Naive B cell (primary cell): Measurements from ENCODE around the gene AHI1. TPM values are rescaled to one million over a fixed set of nuclear protein-coding genes. Genes with fewer than 3 reads are reported as not detected.

ENCODE experiments used
- ATAC-seq, 2 donors: fragments of 150-1000 bp; cut with Tn5 transposase; 2 replicates each; pipeline ENCODE4 v1.10.0; 2021; ENCODE audit warnings: low read depth in 2 of 2, mild to moderate bottlenecking in 2 of 2, moderate library complexity in 2 of 2
- DNase-seq: peaks from one replicate; pipeline ENCODE4 v3.0.0; 2022
- H3K27ac Mint-ChIP-seq, 6 donors: one replicate each; pipeline ENCODE4 v1.8.0; 2020 to 2022; ENCODE audit warnings: mild to moderate bottlenecking in 6 of 6, mixed read lengths in 6 of 6, moderate library complexity in 5 of 6, inconsistent platforms in 2 of 6
- H3K27me3 Mint-ChIP-seq, 3 donors: one replicate each; pipeline ENCODE4 v1.8.0; 2021 to 2022; ENCODE audit warnings: mixed read lengths in 3 of 3, mild to moderate bottlenecking in 1 of 3
- H3K36me3 Mint-ChIP-seq, 2 donors: one replicate each; pipeline ENCODE4 v1.8.0; 2020 to 2022; ENCODE audit warnings: mixed read lengths in 2 of 2, inconsistent platforms in 1 of 2, mild to moderate bottlenecking in 1 of 2
- H3K4me1 Mint-ChIP-seq, 3 donors: one replicate each; pipeline ENCODE4 v1.8.0; 2020 to 2022; ENCODE audit warnings: mixed read lengths in 3 of 3, inconsistent platforms in 1 of 3, mild to moderate bottlenecking in 1 of 3, moderate library complexity in 1 of 3
- H3K4me3 Mint-ChIP-seq, 8 donors: one replicate each; pipeline ENCODE4 v1.8.0; 2020 to 2022; ENCODE audit warnings: mild to moderate bottlenecking in 8 of 8, mixed read lengths in 8 of 8, moderate library complexity in 8 of 8, inconsistent platforms in 2 of 8
- H3K9me3 Mint-ChIP-seq, 7 donors: one replicate each; pipeline ENCODE4 v1.8.0; 2020 to 2022; ENCODE audit warnings: mixed read lengths in 7 of 7, mild to moderate bottlenecking in 5 of 7, inconsistent platforms in 2 of 7, moderate library complexity in 1 of 7
- polyA plus RNA-seq, 6 donors: library from polyadenylated mRNA; unstranded; fragments of 300-500 nt; fragmentation: Illumina TruSeq; gene quantifications; one replicate each; pipeline ENCODE4 v1.2.3, GENCODE V29; 2021; ENCODE audit warnings: low read depth in 6 of 6

The AHI1 gene
- polyA plus RNA-seq, 6 donors from 2014 or later, result 2.5 to 7.8 (median 6.1) TPM; not detected in 1

DNA sequence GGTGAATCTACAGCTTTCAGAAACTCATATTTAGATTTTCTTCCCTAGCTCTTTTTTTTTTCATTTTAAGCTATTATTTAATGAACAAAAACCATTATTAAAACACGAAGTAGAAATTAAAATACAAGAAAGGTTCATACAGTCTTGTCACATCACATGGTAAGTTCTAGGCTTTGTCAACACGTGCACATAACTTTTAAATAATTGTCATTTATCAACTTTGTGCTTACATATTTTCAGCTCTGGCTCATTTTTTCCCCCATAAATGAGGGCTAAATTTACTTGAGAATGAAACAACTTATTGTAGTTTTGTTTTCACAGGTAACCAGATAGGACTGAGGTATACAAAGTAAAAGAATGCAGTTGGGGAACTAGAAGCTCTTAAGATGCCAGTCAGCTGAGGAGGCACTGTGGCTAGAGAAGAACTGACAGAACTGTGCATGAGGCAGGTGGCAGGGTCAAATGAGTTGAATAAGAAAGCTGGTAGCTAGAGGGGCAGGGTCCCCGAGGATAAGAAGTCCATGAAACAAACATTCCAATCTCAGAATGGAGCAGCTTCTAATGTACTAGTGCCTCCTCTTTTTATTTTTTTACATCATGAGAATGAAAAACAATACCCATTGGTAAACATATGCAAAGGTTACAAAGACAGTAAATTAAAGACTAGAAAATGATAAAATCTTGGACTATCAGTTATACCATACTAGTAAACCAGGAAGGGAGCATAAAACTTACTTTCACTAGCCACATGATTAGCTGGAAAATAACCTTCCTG lies 174.9 kb downstream of the AHI1 start:
- Mint-ChIP-seq H3K36me3 (peaks cover 0 to under 1% of the 10 kb centered on the region in 2 donors), H3K9me3 (no peaks in the 10 kb centered on the region), H3K4me1 (peaks cover 5 to 18% (median 11%) of the 10 kb centered on the region in 3 donors), H3K4me3 (peak overlapping the region in 7 of 8 donors; percentile 21 to 81 (median 68)), H3K27ac (peak overlapping the region in 4 of 6 donors; percentile 3 to 84 (median 38)), H3K27me3 (no peaks in the 10 kb centered on the region)
- DNase-seq, result no peak
- ATAC-seq, result peak; percentile 22 to 36

DNA sequence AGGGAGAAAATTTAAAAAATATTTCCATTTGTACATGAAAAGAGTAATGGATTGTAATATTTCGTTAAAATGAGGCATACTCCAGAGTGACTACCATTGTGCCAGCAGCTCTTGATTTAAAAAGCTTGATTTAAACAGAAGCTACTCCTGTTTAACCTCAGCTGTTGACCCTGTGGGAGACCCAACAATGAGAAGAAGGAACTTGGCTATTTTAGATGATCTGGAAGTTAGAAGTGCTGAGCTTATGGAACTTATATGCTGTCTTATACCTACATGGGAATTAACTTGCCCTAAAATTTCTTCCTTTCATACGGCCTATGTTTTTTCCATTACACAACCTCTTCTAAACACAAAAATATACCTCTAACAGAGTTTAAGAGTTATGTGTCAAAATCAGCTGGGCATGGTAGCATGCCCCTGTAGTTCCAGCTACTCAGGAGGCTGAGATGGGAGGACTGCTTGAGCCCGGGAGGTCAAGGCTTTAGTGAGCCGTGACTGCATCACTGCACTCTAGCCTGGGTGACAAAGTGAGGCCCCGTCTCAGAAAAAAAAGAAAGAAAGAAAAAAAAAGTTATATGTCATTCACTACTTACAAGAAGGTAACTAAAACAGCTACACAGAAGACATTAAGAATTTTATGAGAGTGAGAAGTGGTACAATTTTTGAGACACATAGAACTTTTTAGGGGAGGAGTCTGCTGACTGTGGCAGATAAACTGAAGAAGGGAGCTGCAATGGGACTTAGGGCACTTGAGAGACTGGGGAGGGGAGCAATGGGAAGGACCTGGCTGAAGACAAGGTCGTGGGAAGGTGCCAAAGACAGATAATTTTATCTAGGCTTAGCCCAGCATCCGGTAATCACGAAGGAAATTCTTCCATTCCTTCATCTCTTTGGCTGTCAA lies 176.6 kb downstream of the AHI1 start:
- Mint-ChIP-seq H3K27ac (no peak overlapping the region), H3K4me3 (peak overlapping the region in 1 of 8 donors; percentile 45), H3K4me1 (peaks cover 5 to 18% (median 11%) of the 10 kb centered on the region in 3 donors), H3K36me3 (no peaks in the 10 kb centered on the region), H3K9me3 (no peaks in the 10 kb centered on the region), H3K27me3 (no peaks in the 10 kb centered on the region)
- ATAC-seq (no peak), DNase-seq (no peak)

DNA sequence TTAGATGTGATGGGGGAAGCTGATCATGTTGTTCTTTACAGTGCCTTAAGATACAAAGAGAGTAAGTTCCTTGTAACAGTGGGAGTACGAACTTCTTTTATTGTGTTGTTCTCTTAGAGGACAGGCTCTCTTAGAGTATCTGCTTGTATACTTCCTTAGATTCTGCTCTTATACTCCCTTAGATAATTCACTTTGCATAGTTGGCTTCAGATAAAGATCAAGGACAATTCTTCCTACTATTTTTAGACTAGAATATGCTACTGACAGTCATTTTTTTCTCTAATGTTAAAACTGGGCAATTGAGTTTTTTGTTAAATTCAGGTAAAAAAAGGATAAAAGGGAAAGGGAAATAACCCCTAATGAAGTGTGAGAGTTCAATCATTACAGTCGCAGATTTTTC lies 177.7 kb downstream of the AHI1 start:
- H3K4me3 Mint-ChIP-seq, result no peak overlapping the region
- no peak for DNase-seq
- H3K36me3 Mint-ChIP-seq, result no peaks in the 10 kb centered on the region
- no peak overlapping the region for H3K27ac Mint-ChIP-seq
- no peaks in the 10 kb centered on the region for H3K9me3 Mint-ChIP-seq
- no peaks in the 10 kb centered on the region for H3K27me3 Mint-ChIP-seq
- no peak for ATAC-seq
- H3K4me1 Mint-ChIP-seq, result peaks cover 5 to 18% (median 11%) of the 10 kb centered on the region in 3 donors

DNA sequence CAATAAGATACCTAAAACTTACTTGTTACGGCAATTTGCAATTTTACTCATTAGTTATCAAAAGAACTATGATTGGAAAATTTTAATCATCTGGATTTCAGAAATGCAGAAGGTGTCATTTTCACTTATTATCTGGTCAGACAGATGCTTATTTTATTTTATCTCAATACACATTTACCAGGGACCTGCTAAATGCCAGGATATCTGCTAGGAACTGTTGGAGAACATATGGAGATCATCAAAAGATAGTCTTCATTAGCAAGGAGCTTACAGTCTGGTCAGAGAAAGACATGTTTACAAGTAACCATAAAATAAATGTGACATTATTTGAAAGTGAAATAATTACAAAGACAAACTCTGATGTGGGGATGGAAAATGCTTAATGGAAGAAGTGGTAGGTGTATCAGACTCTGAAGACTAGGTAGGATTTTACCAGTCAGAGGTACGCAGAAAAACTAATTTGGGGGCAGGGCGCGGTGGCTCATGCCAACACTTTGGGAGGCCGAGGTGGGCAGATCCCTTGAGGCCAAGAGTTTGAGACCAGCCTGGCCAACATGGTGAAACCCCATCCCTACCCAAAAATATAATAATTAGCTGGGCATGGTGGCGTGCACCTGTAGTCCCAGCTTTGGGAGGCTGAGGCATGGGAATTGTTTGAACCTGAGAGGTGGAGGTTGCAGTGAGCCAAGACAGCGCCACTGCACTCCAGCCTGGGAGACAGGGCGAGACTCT lies 178.6 kb downstream of the AHI1 start:
- no peak for DNase-seq
- no peaks in the 10 kb centered on the region for H3K9me3 Mint-ChIP-seq
- H3K4me3 Mint-ChIP-seq, result no peak overlapping the region
- no peak overlapping the region for H3K27ac Mint-ChIP-seq
- ATAC-seq, result no peak
- peaks cover 5 to 15% (median 11%) of the 10 kb centered on the region in 3 donors for H3K4me1 Mint-ChIP-seq
- H3K27me3 Mint-ChIP-seq, result no peaks in the 10 kb centered on the region
- no peaks in the 10 kb centered on the region for H3K36me3 Mint-ChIP-seq

DNA sequence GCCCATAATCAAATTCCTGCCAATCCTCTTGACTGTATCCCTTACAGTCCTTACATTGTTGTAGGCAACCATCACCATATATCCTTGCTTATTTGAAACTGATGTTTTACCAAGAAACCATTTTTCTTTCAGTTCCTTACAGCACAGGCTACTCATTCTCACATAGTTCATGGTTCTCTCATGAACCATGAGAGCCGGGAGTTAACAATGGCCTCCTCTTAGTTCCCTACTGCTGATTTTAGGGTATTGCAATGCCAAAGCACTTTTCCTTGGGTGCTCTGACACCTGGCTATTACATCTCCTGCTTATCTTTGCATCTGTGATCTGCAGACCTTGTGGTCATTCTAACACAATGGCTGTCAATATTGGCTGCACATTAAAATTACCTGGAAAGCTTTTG lies 183.0 kb downstream of the AHI1 start:
- no peaks in the 10 kb centered on the region for H3K4me1 Mint-ChIP-seq
- no peak overlapping the region for H3K4me3 Mint-ChIP-seq
- no peaks in the 10 kb centered on the region for H3K36me3 Mint-ChIP-seq
- H3K27me3 Mint-ChIP-seq, result no peaks in the 10 kb centered on the region
- ATAC-seq, result peak in 1 of 2 donors; percentile 37
- H3K27ac Mint-ChIP-seq, result no peak overlapping the region
- DNase-seq, result no peak
- H3K9me3 Mint-ChIP-seq, result no peaks in the 10 kb centered on the region

DNA sequence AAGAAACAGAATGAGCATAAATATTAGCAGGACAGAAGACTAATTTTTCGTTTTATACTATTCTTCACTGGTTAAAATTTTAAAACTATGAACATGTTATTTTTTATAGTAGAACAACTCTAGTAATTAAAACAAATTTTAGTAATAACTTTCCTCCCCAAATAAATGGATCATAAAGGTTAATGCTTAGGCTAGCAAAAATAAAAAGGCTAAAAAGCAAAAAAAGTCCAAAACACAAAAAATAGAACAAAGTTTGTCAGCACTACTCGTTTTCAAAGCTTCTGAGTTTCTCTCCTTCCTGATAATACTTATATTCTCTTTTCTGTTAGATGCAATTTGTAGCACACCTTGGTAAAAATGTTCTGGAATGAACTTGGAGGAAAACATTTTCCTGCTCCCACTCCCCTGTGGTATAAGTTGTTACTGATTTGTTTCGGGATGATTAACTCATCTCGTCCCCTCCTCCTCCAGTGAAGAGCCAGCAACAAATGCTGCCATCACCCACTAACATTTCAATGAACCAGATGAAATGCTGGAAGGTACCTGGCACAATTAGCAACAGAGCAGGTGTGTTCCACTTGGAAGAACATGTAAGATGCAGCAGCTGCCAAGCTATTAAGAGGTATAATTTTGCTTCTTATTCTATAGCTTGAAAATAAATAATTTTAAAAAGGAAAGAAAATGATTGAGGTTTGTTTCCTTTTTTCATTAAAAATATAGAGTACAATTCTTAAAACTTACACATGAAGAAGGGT lies 185.9 kb downstream of the AHI1 start:
- Mint-ChIP-seq H3K27ac (no peak overlapping the region), H3K4me3 (no peak overlapping the region)
- no peak for ATAC-seq

DNA sequence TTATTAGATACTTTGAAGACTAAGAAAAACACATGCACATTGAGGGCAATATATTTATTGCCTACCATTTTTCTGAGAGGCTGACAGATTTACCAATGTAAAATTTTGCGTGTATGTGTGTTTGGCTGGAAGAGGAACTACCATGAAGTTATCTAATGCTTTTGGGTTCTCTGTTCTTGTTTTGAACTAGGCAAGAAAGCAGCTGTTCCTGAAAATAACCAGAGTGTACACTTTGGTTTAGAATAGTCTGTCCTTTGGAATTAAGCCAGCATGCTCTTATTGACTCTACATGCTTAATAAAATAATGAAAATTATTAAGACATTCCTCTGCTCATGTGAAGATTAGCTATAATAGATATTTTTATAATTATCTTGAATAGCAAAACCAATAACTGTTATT lies 187.2 kb downstream of the AHI1 start:
- ATAC-seq, result no peak
- no peaks in the 10 kb centered on the region for H3K9me3 Mint-ChIP-seq

More for the DNA sequence above, 185.9 kb downstream of the AHI1 start:
- DNase-seq, result no peak
- no peaks in the 10 kb centered on the region for H3K36me3 Mint-ChIP-seq
- peaks cover 0 to 5% (median 4%) of the 10 kb centered on the region in 3 donors for H3K4me1 Mint-ChIP-seq
- H3K9me3 Mint-ChIP-seq, result no peaks in the 10 kb centered on the region
- no peaks in the 10 kb centered on the region for H3K27me3 Mint-ChIP-seq

DNA sequence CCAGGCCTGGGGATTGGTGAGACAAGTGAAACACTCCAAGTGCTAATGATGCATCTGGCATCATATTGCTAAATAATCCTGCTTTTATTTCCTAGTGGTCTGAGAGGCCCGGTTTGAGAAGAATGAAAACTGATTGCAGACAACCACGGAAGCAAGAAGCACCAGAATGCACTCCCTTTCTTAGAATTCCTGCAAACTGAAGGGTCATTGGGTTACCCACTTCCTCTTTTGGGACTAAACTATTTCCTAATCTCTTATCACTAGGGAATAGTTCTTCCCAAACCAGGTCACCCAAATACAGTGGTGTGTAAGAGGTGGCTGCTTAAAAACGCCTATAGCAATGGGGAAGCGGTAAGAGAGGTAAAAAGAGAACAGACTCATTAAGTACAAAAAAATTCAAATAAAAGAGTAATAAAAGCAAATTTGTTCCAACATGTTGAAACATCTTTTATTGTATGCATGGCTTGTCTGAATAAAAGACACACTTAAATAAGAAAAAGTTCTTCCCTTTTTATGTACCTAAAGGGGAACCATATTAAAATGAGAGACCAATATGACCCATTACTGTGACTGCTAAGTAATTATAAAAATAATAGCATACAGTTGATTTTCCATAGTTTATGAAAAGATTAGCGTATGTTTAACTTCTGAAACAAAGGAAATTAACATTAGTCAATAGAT lies 190.7 kb downstream of the AHI1 start:
- Mint-ChIP-seq H3K9me3 (peaks cover 0 to 3% (median 0%) of the 10 kb centered on the region in 7 donors), H3K36me3 (peaks cover 0 to 16% of the 10 kb centered on the region in 2 donors), H3K27me3 (no peaks in the 10 kb centered on the region), H3K4me1 (peaks cover 5 to 12% (median 11%) of the 10 kb centered on the region in 3 donors), H3K27ac (peak overlapping the region in 1 of 6 donors; percentile 56), H3K4me3 (peak overlapping the region in 4 of 8 donors; percentile 13 to 26 (median 18))
- ATAC-seq, result peak; percentile 54 to 67
- no peak for DNase-seq

More for the DNA sequence above, 187.2 kb downstream of the AHI1 start:
- H3K27me3 Mint-ChIP-seq, result no peaks in the 10 kb centered on the region
- H3K4me3 Mint-ChIP-seq, result no peak overlapping the region
- H3K36me3 Mint-ChIP-seq, result no peaks in the 10 kb centered on the region
- H3K27ac Mint-ChIP-seq, result no peak overlapping the region
- peaks cover 5 to 12% (median 11%) of the 10 kb centered on the region in 3 donors for H3K4me1 Mint-ChIP-seq
- no peak for DNase-seq

DNA sequence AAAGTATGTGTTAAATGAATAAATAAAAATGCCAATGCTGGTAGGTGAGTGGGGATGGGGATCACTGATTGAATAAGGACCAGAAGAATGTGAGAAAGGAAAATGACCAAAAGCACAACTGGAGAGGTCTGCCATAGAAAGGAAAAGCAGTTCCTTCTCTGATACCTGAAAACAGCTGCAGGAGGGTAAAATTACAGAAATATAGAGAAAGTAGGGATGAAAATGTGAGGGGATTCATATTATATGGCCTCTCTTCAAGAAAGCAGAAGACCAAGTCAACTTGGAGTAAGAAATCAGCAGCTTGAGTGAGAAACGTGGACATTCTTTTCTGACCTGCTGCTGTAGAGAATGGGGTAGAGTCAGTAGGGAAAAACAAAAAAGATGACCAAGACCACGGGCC lies 191.4 kb downstream of the AHI1 start:
- H3K4me3 Mint-ChIP-seq, result peak overlapping the region in 1 of 8 donors; percentile 33
- no peaks in the 10 kb centered on the region for H3K27me3 Mint-ChIP-seq
- peaks cover 5 to 12% (median 11%) of the 10 kb centered on the region in 3 donors for H3K4me1 Mint-ChIP-seq
- DNase-seq, result no peak
- H3K27ac Mint-ChIP-seq, result peak overlapping the region in 2 of 6 donors; percentile 4 to 86
- ATAC-seq, result no peak
- peaks cover 0 to 16% of the 10 kb centered on the region in 2 donors for H3K36me3 Mint-ChIP-seq
- peaks cover 0 to 3% (median 0%) of the 10 kb centered on the region in 7 donors for H3K9me3 Mint-ChIP-seq

DNA sequence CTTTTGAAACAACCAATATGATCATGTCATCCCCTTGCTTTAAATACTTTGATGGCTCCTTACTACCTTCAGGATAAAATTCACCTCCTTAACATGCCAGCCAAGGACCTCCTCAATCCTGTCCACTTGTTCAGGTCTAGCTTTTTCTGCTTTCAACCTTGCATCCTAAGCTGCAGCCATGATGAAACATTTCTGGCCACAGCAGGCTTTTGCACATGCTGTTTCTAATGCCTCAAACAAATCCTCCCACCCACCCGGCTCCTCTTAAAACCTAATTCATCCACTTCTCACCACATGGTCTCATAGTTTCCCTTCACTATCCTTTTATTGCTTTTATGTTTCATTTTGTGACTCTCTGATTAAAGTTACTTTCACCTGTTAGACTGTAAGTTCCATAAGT lies 191.9 kb downstream of the AHI1 start:
- H3K36me3 Mint-ChIP-seq, result peaks cover 0 to 16% of the 10 kb centered on the region in 2 donors
- ATAC-seq, result no peak
- no peak overlapping the region for H3K4me3 Mint-ChIP-seq
- H3K27me3 Mint-ChIP-seq, result no peaks in the 10 kb centered on the region
- peaks cover 0 to 3% (median 0%) of the 10 kb centered on the region in 7 donors for H3K9me3 Mint-ChIP-seq
- no peak for DNase-seq
- H3K27ac Mint-ChIP-seq, result peak overlapping the region in 2 of 6 donors; percentile 0 to 86
- H3K4me1 Mint-ChIP-seq, result peaks cover 5 to 12% (median 11%) of the 10 kb centered on the region in 3 donors

DNA sequence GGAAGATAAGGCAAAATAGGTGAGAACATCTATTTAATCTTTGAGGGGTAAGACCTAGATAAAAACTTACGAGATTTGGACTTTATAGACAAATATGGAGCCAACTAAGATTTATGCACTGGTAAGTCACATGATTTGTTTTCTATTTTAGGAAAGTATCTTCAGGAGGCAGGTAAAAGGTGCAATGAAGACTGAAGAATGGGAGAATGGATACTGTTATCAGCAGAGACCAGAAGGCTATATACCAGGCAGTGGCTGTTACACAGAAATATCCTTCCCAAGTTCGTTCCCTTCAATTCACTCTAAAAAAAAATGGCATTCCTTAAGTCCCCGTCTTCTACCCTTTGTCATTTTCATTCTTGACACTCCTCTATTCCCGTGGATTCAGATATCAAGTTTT lies 192.7 kb downstream of the AHI1 start:
- H3K9me3 Mint-ChIP-seq, result peaks cover 0 to 3% (median 0%) of the 10 kb centered on the region in 7 donors
- H3K27ac Mint-ChIP-seq, result peak overlapping the region in 1 of 6 donors; percentile 30

DNA sequence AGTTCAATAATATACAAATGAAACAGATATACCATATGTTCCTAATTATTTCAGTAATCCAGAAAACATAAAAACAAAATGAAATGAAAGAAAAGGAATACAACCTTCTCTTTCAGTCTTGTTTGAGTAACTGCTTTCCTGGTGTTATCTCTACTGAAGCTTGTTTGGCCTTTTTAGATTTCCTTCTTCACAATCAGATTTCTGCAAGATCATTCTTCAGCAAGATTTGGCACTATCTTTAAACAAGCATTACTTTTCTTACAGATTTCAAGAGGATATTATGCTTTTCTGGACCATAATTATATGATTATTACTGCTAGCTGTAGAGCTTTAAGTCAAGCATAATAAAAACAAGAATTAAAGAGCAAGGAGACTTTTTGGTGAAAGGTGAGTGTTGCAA lies 196.2 kb downstream of the AHI1 start:
- no peak overlapping the region for H3K27ac Mint-ChIP-seq
- no peak for DNase-seq
- no peak overlapping the region for H3K4me3 Mint-ChIP-seq
- H3K36me3 Mint-ChIP-seq, result peaks cover 0 to 19% of the 10 kb centered on the region in 2 donors
- H3K4me1 Mint-ChIP-seq, result peaks cover 2 to 5% (median 5%) of the 10 kb centered on the region in 3 donors
- no peaks in the 10 kb centered on the region for H3K27me3 Mint-ChIP-seq
- H3K9me3 Mint-ChIP-seq, result peaks cover 0 to 3% (median 0%) of the 10 kb centered on the region in 7 donors
- ATAC-seq, result no peak

More for the DNA sequence above, 192.7 kb downstream of the AHI1 start:
- H3K4me1 Mint-ChIP-seq, result peaks cover 5 to 12% (median 11%) of the 10 kb centered on the region in 3 donors
- H3K36me3 Mint-ChIP-seq, result peaks cover 0 to 16% of the 10 kb centered on the region in 2 donors
- no peaks in the 10 kb centered on the region for H3K27me3 Mint-ChIP-seq
- DNase-seq (no peak), ATAC-seq (no peak)
- no peak overlapping the region for H3K4me3 Mint-ChIP-seq
